IPS DF 6.9 (cell line): Measurements from ENCODE around the gene IL1F10.
"Not testable (repeated sequence)": the region's sequence is repeated elsewhere in the genome, so short reads cannot be mapped to it uniquely, and the experiment has no call there.

Source experiments
- DNase-seq: peaks from one replicate; pipeline ENCODE4 v3.0.0-alpha.2; 2013; ENCODE audit warnings: low read depth, low spot score
- H3K27ac ChIP-seq: one replicate; pipeline ENCODE4 v1.5.1; 2013; ENCODE audit warnings: low read length, control low read depth
- H3K27me3 ChIP-seq: 2 replicates; pipeline ENCODE4 v1.6.1; 2013; ENCODE audit warnings: mild to moderate bottlenecking, low read length; ENCODE audit not compliant: control insufficient read depth, insufficient read depth
- H3K36me3 ChIP-seq: 2 replicates; pipeline ENCODE4 v1.6.1; 2013; ENCODE audit warnings: low read length; ENCODE audit not compliant: control insufficient read depth, insufficient read depth
- H3K4me1 ChIP-seq: 2 replicates; pipeline ENCODE4 v1.6.1; 2013; ENCODE audit warnings: low read length; ENCODE audit not compliant: control insufficient read depth, insufficient read depth
- H3K4me3 ChIP-seq: 2 replicates; pipeline ENCODE4 v1.5.1; 2013; ENCODE audit warnings: mild to moderate bottlenecking, low read length
- H3K9me3 ChIP-seq: 2 replicates; pipeline ENCODE4 v1.6.1; 2013; ENCODE audit warnings: low read length, inconsistent platforms; ENCODE audit not compliant: control insufficient read depth, insufficient read depth
- WGBS: extraction: QIAGEN DNeasy Blood & Tissue Kit; methylation state at CpG from one replicate; pipeline ENCODE4 v1.1.7; 2013; ENCODE audit warnings: mixed read lengths, missing lambda C conversion rate; ENCODE audit not compliant: insufficient read length, insufficient coverage; 5-methylcytosine and 5-hydroxymethylcytosine counted together

IL1F10 gene

DNA sequence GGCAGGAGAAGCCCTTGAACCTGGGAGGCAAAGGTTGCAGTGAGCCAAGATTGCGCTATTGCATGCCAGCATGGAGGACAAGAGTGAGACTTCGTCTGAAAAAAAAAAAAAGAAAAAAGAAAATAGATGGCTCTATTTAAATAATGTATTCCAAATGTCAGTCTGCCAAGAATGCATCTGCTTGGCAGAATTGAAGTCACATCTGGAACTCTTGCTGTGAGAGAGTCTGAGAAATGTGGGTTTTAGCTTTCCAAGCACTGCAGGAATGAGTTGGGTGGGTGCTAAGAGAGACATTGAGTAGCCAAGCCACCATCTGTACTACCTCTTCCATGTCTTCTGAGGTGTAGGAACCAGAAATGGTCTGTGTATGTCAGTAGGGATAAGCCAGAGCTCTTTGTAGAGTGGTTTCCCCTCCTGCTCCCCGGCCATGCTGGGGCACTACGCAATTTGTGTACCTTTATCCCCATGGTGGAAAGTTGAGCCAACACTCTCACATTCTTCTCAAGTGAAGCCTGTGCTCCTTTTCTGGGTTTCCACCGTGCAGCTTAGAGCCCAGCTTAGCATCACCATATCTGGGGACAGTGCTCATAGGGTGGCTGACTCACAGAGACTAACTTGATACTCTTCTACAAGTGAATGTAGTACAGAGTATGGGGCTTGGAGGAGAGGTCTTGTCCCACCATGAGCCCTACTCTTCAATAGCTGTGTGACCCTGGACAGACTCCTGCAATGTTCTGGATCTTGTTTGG lies 25.3 kb downstream of the IL1F10 start:
- no CpG with 5 or more reads among the region's 5 CpGs for WGBS
- no peak for DNase-seq
- no peak overlapping the region for H3K4me3 ChIP-seq
- H3K27ac ChIP-seq = no peak overlapping the region
- no peaks in the 10 kb centered on the region for H3K27me3 ChIP-seq
- H3K4me1 ChIP-seq = no peaks in the 10 kb centered on the region
- H3K36me3 ChIP-seq = no peaks in the 10 kb centered on the region
- no peaks in the 10 kb centered on the region for H3K9me3 ChIP-seq

DNA sequence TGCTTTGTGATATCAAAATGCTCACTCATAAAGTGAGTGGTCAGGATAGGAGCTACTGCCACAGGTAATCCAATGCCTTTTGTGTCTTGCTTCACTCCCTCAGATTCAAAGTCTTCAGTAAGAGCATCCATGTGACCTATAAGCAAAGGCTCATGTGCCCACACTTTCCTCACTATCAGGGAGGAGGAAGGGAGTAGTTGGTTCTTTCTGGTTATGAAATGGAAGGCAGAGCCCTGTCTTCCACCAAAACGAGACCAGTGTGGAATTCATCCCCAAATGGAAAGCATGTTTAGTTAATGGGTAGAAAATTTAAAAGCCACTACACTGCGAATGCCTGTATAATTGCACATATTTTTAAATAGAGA lies 25.8 kb downstream of the IL1F10 start:
- no peaks in the 10 kb centered on the region for H3K36me3 ChIP-seq
- no peak overlapping the region for H3K27ac ChIP-seq
- DNase-seq = no peak
- H3K9me3 ChIP-seq = no peaks in the 10 kb centered on the region
- no peaks in the 10 kb centered on the region for H3K27me3 ChIP-seq
- no peaks in the 10 kb centered on the region for H3K4me1 ChIP-seq
- WGBS = no CpG with 5 or more reads among the region's 2 CpGs
- H3K4me3 ChIP-seq = no peak overlapping the region

DNA sequence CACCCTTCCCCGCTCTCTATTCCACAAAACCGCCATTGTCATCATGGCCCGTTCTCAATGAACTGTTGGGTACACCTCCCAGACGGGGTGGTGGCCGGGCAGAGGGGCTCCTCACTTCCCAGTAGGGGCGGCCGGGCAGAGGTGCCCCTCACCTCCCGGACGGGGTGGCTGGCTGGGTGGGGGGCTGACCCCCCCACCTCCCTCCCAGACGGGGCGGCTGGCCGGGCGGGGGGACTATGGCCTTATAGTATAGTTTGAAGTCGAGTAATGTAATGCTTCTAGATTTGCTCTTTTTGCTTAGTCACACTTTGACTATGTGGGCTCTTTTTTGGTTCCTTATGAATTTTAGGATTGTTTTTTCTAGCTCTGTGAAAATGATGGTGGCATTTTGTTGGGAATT lies 28.5 kb downstream of the IL1F10 start:
- not testable (repeated sequence) for DNase-seq, H3K4me1 ChIP-seq, H3K4me3 ChIP-seq, H3K27ac ChIP-seq, H3K9me3 ChIP-seq, H3K27me3 ChIP-seq, H3K36me3 ChIP-seq
- whole genome bisulfite sequencing = no CpG with 5 or more reads among the region's 14 CpGs

DNA sequence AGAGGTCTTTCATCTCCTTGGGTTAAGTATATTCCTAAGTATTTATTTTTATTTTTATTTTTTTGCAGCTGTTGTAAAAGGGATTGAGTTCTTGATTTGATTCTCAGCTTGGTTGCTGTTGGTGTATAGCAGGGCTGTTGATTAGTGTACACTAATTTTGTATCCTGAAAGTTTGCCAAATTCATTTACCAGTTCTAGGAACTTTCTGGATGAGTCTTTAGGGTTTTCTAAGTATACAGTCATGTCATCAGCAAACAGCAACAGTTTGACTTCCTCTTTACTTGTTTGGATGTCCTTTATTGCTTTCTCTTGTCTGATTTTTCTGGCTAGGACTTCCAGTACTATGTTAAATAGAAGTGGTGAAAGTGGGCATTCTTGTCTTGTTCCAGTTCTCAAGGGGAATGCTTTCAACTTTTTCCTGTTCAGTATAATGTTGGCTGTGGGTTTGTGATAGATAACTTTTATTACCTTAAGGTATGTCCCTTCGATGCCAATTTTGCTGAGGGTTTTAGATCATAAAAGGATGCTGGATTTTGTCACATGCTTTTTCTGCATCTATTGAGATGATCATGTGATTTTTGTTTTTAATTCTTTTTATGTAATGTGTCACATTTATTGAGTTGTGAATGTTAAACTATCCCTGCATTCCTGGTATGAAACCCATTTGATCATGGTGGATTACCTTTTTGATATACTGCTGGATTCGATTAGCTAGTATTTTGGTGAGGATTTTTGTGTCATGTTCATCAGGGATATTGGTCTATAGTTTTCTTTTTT lies 29.3 kb downstream of the IL1F10 start:
- not testable (repeated sequence) for H3K27ac ChIP-seq, H3K27me3 ChIP-seq, H3K4me1 ChIP-seq, DNase-seq, H3K4me3 ChIP-seq, H3K36me3 ChIP-seq, H3K9me3 ChIP-seq
- no CpG with 5 or more reads among the region's 2 CpGs for WGBS

DNA sequence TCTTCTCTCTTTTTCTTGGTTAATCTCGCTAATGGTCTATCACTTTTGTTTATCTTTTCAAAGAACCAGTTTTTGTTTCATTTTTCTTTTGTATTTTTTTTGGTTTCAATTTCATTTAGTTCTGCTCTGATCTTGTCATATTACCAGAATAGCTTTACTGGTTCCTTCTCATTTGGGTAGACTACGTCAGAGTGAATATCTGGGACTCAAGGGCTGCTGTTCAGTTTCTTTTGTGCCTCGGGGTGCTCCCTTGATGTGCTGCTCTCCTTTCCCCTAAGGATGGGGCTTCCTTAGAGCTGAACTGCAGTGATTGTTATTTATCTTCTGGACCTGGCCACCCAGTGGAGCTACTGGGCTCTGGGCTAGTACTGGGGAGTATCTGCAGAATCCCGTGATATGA lies 30.3 kb downstream of the IL1F10 start:
- H3K27me3 ChIP-seq = no peaks in the 10 kb centered on the region
- H3K9me3 ChIP-seq = no peaks in the 10 kb centered on the region
- DNase-seq = no peak
- H3K27ac ChIP-seq = no peak overlapping the region
- no CpG with 5 or more reads among the region's 4 CpGs for WGBS
- H3K4me1 ChIP-seq = no peaks in the 10 kb centered on the region; the same call in 1 of the 2 replicates
- H3K4me3 ChIP-seq = no peak overlapping the region
- H3K36me3 ChIP-seq = no peaks in the 10 kb centered on the region

DNA sequence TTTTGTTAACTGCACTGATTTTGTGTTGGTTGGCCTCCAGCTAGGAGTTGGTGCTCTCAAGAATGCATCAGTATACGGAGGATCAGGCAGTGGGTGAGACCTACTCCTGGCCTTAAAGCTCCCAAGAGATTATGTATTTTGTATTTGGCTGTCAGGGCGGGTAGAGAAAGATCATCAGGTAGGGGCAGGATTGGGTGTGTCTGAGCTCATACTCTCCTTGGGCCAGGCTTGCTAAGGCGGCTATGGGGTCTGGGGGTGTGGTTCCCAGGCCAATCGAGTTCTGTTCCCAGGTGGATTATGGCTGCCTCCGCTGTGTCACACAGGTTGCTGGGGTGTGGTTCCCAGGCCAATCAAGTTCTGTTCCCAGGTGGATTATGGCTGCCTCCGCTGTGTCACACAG lies 30.8 kb downstream of the IL1F10 start:
- WGBS = no CpG with 5 or more reads among the region's 6 CpGs
- DNase-seq = no peak
- Histone ChIP-seq H3K27ac (no peak overlapping the region), H3K9me3 (no peaks in the 10 kb centered on the region), H3K4me1 (no peaks in the 10 kb centered on the region; the same call in 1 of the 2 replicates), H3K36me3 (no peaks in the 10 kb centered on the region), H3K4me3 (no peak overlapping the region), H3K27me3 (no peaks in the 10 kb centered on the region)

DNA sequence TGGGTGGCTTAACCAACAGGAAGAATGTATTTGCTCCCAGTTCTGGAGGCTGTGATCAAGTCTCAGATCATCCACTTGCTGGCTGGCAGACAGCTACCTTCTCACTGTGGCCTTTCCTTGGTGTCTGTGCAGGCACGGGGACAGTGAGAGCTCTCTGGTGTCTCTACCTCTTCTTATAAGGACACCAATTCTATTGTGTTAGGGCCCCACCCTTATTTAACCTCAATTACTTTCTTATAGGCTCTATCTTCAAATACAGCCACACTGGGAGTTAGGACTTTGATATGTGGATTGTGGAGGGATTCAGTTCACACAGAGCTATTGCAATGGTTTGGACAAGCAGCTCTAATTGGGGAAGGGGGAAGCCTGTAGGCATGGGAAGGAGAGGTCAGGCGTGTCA lies 34.4 kb downstream of the IL1F10 start:
- H3K36me3 ChIP-seq = no peaks in the 10 kb centered on the region
- no peak for DNase-seq
- H3K27me3 ChIP-seq = no peaks in the 10 kb centered on the region
- no CpG with 5 or more reads among the region's 2 CpGs for WGBS
- H3K4me3 ChIP-seq = no peak overlapping the region
- H3K27ac ChIP-seq = no peak overlapping the region
- H3K9me3 ChIP-seq = no peaks in the 10 kb centered on the region
- H3K4me1 ChIP-seq = no peaks in the 10 kb centered on the region; the same call in 1 of the 2 replicates

GRCh38 chr2:113103277-113103676 lies 35.5 kb downstream of the IL1F10 start:
- H3K4me1 ChIP-seq = no peaks in the 10 kb centered on the region; the same call in 1 of the 2 replicates
- H3K27me3 ChIP-seq = no peaks in the 10 kb centered on the region
- no peak for DNase-seq
- H3K9me3 ChIP-seq = no peaks in the 10 kb centered on the region
- H3K27ac ChIP-seq = no peak overlapping the region
- WGBS = no CpG with 5 or more reads among the region's 4 CpGs
- no peak overlapping the region for H3K4me3 ChIP-seq
- no peaks in the 10 kb centered on the region for H3K36me3 ChIP-seq

- Histone ChIP-seq H3K36me3 (no peaks in the 10 kb centered on the region), H3K4me1 (no peaks in the 10 kb centered on the region; the same call in 1 of the 2 replicates), H3K4me3 (no peak overlapping the region), H3K27me3 (no peaks in the 10 kb centered on the region), H3K27ac (no peak overlapping the region), H3K9me3 (no peaks in the 10 kb centered on the region)
- DNase-seq = no peak
- WGBS = no CpG with 5 or more reads among the region's 3 CpGs
These were observed 36.4 kb downstream of the IL1F10 start for GRCh38 chr2:113104054-113104611.

- Histone ChIP-seq H3K27me3 (no peaks in the 10 kb centered on the region), H3K27ac (no peak overlapping the region), H3K4me1 (no peaks in the 10 kb centered on the region), H3K4me3 (no peak overlapping the region), H3K36me3 (no peaks in the 10 kb centered on the region), H3K9me3 (no peaks in the 10 kb centered on the region)
- no peak for DNase-seq
- WGBS = no CpG with 5 or more reads among the region's 6 CpGs
These were observed 37.4 kb downstream of the IL1F10 start for GRCh38 chr2:113105047-113105785.
